ENCODE measurements around the gene SLC11A1. TPM values are rescaled to one million over a fixed set of nuclear protein-coding genes. Genes with fewer than 3 reads are reported as not detected.

Gene SLC11A1
- total and polyA plus RNA-seq, 2 of the 4 experiments (the other 2 are of a cell fraction): under 0.01 to 0.07 TPM

- Histone ChIP-seq H3K79me1 (ENCODE audit: low read depth in 1 of 2, low read length in 2 of 2) (no peaks in the 10 kb centered on the region), H2BK15ac (ENCODE audit: low read depth, low read length) (no peak overlapping the region), H2BK20ac (ENCODE audit: low read depth, low read length) (no peak overlapping the region), H3K4me2 (ENCODE audit: low read depth, low read length) (no peak overlapping the region), H3K36me3 (ENCODE audit: control insufficient read depth, insufficient read depth, low read length) (no peaks in the 10 kb centered on the region), H3K56ac (ENCODE audit: extremely low read depth, insufficient read depth, low read length) (no peak overlapping the region), H4K8ac (ENCODE audit: low read depth in 2 of 2, low read length in 2 of 2) (no peak overlapping the region; a peak in 1 of 4 replicates), H4K5ac (ENCODE audit: low read depth, low read length) (no peak overlapping the region), H2BK5ac (ENCODE audit: low read depth, low read length, poor library complexity, severe bottlenecking) (no peak overlapping the region), H3K4ac (ENCODE audit: low read depth, low read length) (no peak overlapping the region), H3K9ac (ENCODE audit: low read depth, low read length) (no peak overlapping the region), H3K9me1 (ENCODE audit: insufficient read depth, low read length) (no peaks in the 10 kb centered on the region), H4K91ac (ENCODE audit: insufficient read depth, low read depth, low read length) (no peak overlapping the region), H3K27ac (ENCODE audit: insufficient read depth, low read length) (no peak overlapping the region), H3K27me3 (ENCODE audit: control insufficient read depth, insufficient read depth, low read length) (peaks cover 2% of the 10 kb centered on the region; the same call in 1 of the 2 replicates), H3K23ac (ENCODE audit: low read depth, low read length) (no peak overlapping the region), H4K20me1 (ENCODE audit: insufficient read depth, low read length) (no peaks in the 10 kb centered on the region), H2AK9ac (replicated peaks; ENCODE audit: low read depth, low read length, poor library complexity) (no peak overlapping the region), H3K14ac (replicated peaks; ENCODE audit: low read depth, low read length) (no peak overlapping the region), H2AK5ac (ENCODE audit: low read depth, low read length) (no peak overlapping the region), H3K9me3 (ENCODE audit: control insufficient read depth, insufficient read depth, low read length) (peaks cover 7% of the 10 kb centered on the region), H3K18ac (ENCODE audit: low read depth, low read length) (no peak overlapping the region), H2BK120ac (ENCODE audit: low read depth, low read length) (no peak overlapping the region), H2AFZ (replicated peaks; ENCODE audit: low read length, poor library complexity) (no peak overlapping the region), H3K4me1 (ENCODE audit: control insufficient read depth, insufficient read depth, low read length) (peaks cover 5% of the 10 kb centered on the region), H3K4me3 (ENCODE audit: insufficient read depth, low read depth, low read length) (no peak overlapping the region)
- ChIA-PET POLR2A (ENCODE audit: unreplicated experiment) (interaction anchor here (0.6 kb wide), 2 partner anchors 20 to 71 kb away, joined by 3 read pairs; no protein-coding TSS in a partner anchor), CTCF (no interaction called here)
- intact Hi-C loops (cut with micrococcal nuclease): no loop called here
- DNase-seq (no peak), ATAC-seq (ENCODE audit: low read depth) (no peak)
- no CpG with 5 or more reads among the region's 2 CpGs for WGBS, 2 experiments (ENCODE audit: extremely low coverage in 2 of 2, insufficient read length in 1 of 2)
- no peak for TF ChIP-seq MAZ (IDR thresholded peaks at IDR 0.05; ENCODE audit: borderline replicate concordance, low read depth, low read length)
- no TSS peak for BruUV-seq (replicated peaks)
- dilution Hi-C loops (cut with HindIII; ENCODE audit: low sequenced_read_pairs, unreplicated experiment): no loop called here
- in situ Hi-C loops (cut with MboI; ENCODE audit: low sequenced_read_pairs): no loop called here
Measured at GRCh38 chr2:218369330-218369729, 12.7 kb upstream of the SLC11A1 start.
